Activated CD4-positive, alpha-beta T cell treated with anti-CD3 and anti-CD28 coated beads, Interleukin-2, amount 50 U/mL, for 1 hour (primary cell): ENCODE measurements around the gene P2RY1.
"Not testable (repeated sequence)": the region's sequence is repeated elsewhere in the genome, so short reads cannot be mapped to it uniquely, and the experiment has no call there.

ENCODE experiments used
- DNase-seq: peaks from one replicate; pipeline ENCODE4 v3.0.0-alpha.2; 2020

The P2RY1 gene

DNA sequence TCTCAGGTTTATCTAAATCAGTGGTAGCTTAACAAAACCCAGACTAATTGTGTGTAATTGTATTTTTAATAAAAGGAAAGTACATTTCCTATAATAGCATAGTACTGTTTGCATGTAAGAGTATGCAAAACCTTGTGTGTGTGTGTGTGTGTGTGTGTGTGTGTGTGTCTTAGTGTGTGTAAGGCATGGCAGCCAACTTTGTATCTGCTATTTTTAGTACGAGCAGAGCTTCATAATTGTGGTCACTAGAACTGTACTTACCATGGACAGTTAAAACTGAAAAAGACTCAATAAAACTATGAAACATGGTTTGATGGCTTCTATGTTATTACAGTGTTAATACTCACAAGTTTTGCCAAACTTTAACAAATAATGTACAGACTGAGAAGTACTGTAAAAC is 6.2 kb downstream of the P2RY1 start:
- no peak for DNase-seq

DNA sequence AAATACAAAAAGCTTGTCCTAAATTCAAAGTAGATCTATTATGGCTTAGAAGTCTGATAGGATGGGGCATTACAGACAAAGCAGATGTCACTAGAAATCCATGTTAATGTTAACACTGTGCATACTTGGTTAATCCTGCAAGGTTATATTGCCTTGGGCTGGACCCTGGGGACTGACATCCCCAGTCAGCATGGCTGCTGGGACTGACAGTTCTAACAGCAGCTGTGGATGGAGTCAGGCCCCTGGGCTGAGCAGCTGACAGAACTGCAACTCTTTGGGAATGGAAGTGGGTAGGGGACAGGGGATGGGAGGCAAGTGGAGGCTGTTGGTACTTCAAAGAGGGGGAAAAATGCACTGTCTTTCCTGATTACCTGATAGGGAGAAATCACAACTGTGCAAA is 7.5 kb downstream of the P2RY1 start:
- DNase-seq = no peak

GRCh38 chr3:152843955-152844354 is 9.0 kb downstream of the P2RY1 start:
- DNase-seq = no peak

GRCh38 chr3:152846572-152847202 is 11.8 kb downstream of the P2RY1 start:
- DNase-seq = not testable (repeated sequence)

- DNase-seq = not testable (repeated sequence)
Measured at GRCh38 chr3:152847599-152847998, 12.7 kb downstream of the P2RY1 start.

- DNase-seq = no peak
Measured at GRCh38 chr3:152849996-152850578, 15.2 kb downstream of the P2RY1 start.

DNA sequence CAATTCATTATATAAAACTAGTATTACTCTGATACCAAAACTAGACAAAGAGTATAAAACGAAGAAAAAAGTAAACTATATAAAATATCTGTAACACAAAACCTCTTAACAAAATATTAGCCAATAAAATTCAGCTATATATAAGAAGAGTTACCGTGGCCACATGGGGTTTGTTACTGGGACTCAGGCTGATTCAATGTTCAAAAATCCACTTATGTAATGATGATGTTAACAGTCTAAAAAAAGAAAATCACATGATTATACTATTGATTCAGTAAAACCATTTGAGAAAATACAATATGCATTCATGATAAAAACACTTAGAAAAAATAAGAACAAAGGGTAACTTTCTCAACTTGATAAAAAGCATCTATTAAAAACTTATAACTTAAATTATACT is 18.3 kb downstream of the P2RY1 start:
- no peak for DNase-seq

DNA sequence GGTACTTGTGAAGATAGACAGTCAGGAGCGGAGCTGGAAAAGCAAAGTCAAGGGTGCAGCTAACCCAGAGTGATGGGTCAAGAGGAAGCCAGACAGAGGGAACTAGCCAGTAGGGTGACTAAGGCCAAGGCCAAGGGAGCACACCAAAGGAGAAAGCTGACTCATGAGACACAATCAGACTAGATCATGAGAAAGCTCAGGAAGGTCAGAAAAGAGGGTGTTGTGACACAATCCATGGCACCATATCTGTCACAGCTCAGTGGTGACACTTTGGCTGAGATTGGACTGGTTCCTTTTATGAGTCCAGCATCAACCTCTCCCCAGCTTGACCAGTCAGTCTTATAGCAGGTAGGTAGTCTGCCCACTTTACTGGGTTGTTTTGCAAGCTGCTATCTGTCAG is 22.2 kb downstream of the P2RY1 start:
- DNase-seq = no peak

- no peak for DNase-seq
Measured at GRCh38 chr3:152858170-152858800, 23.4 kb downstream of the P2RY1 start.

DNA sequence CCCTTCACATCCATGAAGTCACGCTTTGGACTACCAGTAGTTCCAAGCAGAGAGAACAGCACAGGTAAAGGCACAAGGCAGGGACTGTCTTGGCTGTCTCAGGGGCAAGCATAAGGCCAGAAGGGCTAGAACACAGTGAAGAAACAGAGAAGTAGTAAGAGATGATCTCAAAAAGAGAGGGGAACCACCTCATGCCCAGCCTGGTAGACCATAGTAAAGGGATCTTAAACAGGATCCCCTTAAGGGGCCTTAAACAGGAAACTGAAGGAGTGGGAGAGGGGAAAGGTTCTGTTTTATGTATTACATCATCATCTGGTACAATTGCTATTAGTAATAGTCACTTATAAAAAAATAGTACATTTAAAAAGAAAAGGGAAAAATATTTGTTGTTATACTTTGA is 25.8 kb downstream of the P2RY1 start:
- no peak for DNase-seq

- no peak for DNase-seq
Measured at GRCh38 chr3:152865668-152866245, 30.8 kb downstream of the P2RY1 start.

- no peak for DNase-seq
Measured at GRCh38 chr3:152870027-152870426, 35.1 kb downstream of the P2RY1 start.

DNA sequence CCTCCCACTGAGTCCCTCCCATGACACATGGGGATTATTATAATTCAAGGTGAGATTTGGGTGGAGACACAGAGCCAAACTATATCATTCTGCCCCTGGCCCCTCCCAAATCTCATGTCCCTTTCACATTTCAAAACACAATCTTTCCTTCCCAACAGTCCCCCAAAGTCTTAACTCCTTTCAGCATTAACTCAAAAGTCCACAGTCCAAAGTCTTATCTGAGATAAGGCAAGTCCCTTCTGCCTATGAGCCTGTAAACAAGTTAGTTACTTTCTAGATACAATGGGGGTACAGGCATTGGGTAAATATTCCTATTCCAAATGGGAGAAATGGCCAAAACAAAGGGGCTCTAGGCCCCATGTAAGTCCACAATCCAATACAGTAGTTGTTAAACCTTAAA is 38.4 kb downstream of the P2RY1 start:
- DNase-seq = not testable (repeated sequence)

DNA sequence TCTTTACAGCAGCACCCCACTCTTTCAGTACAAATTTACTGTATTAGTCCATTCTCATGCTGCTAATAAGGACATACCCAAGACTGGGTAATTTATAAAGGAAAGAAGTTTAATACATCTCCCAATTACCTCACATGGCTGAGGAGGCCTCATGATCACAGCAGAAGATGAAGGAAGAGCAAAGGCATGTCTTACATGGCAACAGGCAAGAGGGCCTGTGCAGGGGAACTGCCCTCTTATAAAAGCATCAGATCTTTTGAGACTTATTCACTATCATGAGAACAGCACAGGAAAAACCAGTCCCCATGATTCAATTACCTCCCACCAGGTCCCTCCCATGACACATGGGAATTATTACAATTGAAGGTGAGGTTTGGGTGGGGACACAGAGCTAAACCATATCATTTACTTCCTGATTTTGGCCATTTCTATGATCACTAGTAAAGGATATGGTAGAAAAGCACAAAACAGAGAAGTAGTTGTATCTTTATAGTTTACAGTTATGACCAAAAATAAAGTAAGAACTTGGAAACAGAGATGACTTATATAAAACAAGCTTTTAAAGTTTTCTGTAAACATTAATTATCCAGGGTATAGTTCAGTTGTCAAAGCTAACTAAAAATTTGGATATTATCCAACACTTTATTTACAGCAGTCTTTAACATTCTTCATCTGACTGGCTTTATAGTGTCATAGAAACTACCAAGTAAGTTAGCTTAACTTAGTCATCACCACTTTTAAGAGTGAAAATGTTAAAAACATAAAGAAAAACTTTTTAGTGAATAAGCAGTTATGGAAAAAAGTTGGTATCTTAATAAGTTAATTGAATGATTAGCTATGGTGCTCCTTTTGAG is 40.2 kb downstream of the P2RY1 start:
- no peak for DNase-seq

DNA sequence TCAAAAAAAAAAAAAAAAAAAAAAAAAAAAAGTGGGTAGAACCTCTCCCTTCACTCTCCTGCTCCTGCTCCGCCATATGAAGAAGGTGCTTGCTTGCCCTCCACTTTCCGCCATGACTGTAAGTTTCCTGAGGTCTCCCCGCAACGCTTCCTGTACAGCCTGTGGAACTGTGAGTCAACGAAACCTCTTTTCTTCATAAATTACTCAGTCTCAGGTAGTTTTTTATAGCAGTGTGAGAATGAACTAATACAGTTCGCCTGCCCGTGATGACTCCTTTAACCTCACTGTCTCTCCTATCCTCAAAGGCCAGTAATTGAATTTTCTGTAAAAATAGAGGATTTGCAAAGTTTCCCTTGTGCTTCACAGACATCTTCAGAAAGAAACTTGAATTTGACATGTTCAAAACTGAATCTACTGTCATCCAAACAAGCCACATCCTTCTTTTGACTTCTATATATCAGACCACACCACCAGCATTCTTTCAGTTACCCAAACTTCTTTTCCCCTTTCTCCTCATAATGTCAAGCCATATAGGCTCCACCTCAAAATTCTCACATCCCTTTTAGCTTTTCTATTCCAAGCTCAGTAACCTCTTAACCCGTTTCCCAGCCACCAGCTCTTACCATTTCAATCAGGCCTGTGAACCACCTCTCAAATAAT is 44.3 kb downstream of the P2RY1 start:
- DNase-seq = no peak

GRCh38 chr3:152879790-152880174 is 44.9 kb downstream of the P2RY1 start:
- DNase-seq = no peak

GRCh38 chr3:152885076-152885475 is 50.1 kb downstream of the P2RY1 start:
- DNase-seq = no peak
